GM12878 (cell line): ENCODE data around the gene LBH. TPM values are rescaled to one million over a fixed set of nuclear protein-coding genes. Genes with fewer than 3 reads are reported as not detected.

Experiments
- ATAC-seq: fragments of 200-7000 bp; cut with Tn5 transposase; 3 replicates; pipeline ENCODE4 v1.9.1; 2020; ENCODE audit warnings: mild to moderate bottlenecking, moderate library complexity
- BruUV-seq: library from RNA; stranded (reverse); fragments of 400-500 nt; replicated peaks from 2 replicates; lab custom pipeline; 2021; lab: Mats Ljungman, UMichigan
- CTCF ChIA-PET: fragments of 300-600 bp; sonication (Branson Sonifier 250); formaldehyde crosslinking; extraction: SDS; loops from one replicate; lab custom pipeline; 2021; ENCODE audit warnings: inconsistent platforms; lab: Yijun Ruan, JAX
- POLR2A ChIA-PET: fragments of 350-600 bp; formaldehyde crosslinking; extraction: SDS; loops from one replicate; lab custom pipeline; 2021; ENCODE audit warnings: inconsistent platforms; lab: Charles Lee
- RAD21 ChIA-PET: fragments of 300-600 bp; sonication (Branson Sonifier 250); formaldehyde crosslinking; loops from one replicate; lab custom pipeline; 2023; ENCODE audit warnings: antibody characterized with exemption; ENCODE audit not compliant: unreplicated experiment; lab: Charles Lee
- SMC1A ChIA-PET: fragments of 300-600 bp; sonication (Branson Sonifier 250); formaldehyde crosslinking; loops from one replicate; lab custom pipeline; 2023; ENCODE audit not compliant: unreplicated experiment, uncharacterized antibody; lab: Charles Lee
- DNase-seq: peaks from one replicate; pipeline ENCODE4 v3.0.0-alpha.2; 2011; ENCODE audit warnings: low read depth, low spot score
- FAIRE-seq: peaks from 3 replicates; lab custom pipeline; 2011; peaks lifted over from hg19 to GRCh38; lab: Jason Lieb, UNC
- H2AFZ ChIP-seq: 2 replicates; pipeline ENCODE4 v1.6.0; 2011; ENCODE audit warnings: low read depth, low read length, control low read depth; ENCODE audit not compliant: control insufficient read depth
- H3K27ac ChIP-seq: 2 replicates; pipeline ENCODE4 v1.5.1; 2011; ENCODE audit warnings: control low read depth; ENCODE audit not compliant: control insufficient read depth, insufficient read depth
- H3K27me3 ChIP-seq, 2 experiments: replicated peaks in 1 of 2; 2 replicates each; pipeline versions ENCODE4 v1.6.0 to v1.6.1; 2011; ENCODE audit warnings: low read length in 1 of 2; ENCODE audit not compliant: control insufficient read depth in 2 of 2, insufficient read depth in 2 of 2
- H3K36me3 ChIP-seq, 2 experiments: 2 replicates each; pipeline ENCODE4 v1.5.1; 2011; ENCODE audit warnings: low read length in 1 of 2; ENCODE audit not compliant: control insufficient read depth in 2 of 2, insufficient read depth in 2 of 2
- H3K4me1 ChIP-seq: 2 replicates; pipeline ENCODE4 v1.6.1; 2011; ENCODE audit warnings: mild to moderate bottlenecking, low read length, moderate library complexity, mixed read lengths; ENCODE audit not compliant: control insufficient read depth, insufficient read depth
- H3K4me2 ChIP-seq: 2 replicates; pipeline ENCODE4 v1.6.0; 2011; ENCODE audit warnings: control low read depth; ENCODE audit not compliant: control insufficient read depth, insufficient read depth
- H3K4me3 ChIP-seq: fragments of 200-600 bp; sonication (generic); 2 replicates; pipeline ENCODE4 v1.5.1; 2016
- H3K79me2 ChIP-seq: 2 replicates; pipeline ENCODE4 v1.6.0; 2011; ENCODE audit warnings: low read length; ENCODE audit not compliant: control insufficient read depth, insufficient read depth
- H3K9ac ChIP-seq: 2 replicates; pipeline ENCODE4 v1.8.0; 2011; ENCODE audit warnings: low read length, control low read depth, mixed read lengths; ENCODE audit not compliant: control insufficient read depth, insufficient read depth
- H3K9me3 ChIP-seq: replicated peaks from 3 replicates; pipeline ENCODE4 v1.5.1; 2011; ENCODE audit warnings: mild to moderate bottlenecking, low read length; ENCODE audit not compliant: control insufficient read depth, insufficient read depth
- H4K20me1 ChIP-seq: 2 replicates; pipeline ENCODE4 v1.6.0; 2011; ENCODE audit not compliant: control insufficient read depth, insufficient read depth
- DPF2 ChIP-seq: fragments of 450-650 bp; IDR thresholded peaks from 2 replicates; pipeline ENCODE4 v1.6.1; 2017; ENCODE audit warnings: mild to moderate bottlenecking
- ETV6 ChIP-seq, 2 experiments: fragments of 450-650 bp in 1 of 2; IDR thresholded peaks in 1 of 2; conservative IDR thresholded peaks in 1 of 2; 2 replicates each; pipeline ENCODE4 v1.6.1; 2014; ENCODE audit warnings: antibody characterized with exemption in 1 of 2, borderline replicate concordance in 1 of 2, low read depth in 1 of 2, mild to moderate bottlenecking in 1 of 2, moderate library complexity in 1 of 2
- NFYA ChIP-seq: IDR thresholded peaks from 2 replicates; pipeline ENCODE4 v1.6.1; 2011; ENCODE audit warnings: low read depth, mild to moderate bottlenecking, low read length, improper control_type of control experiment, borderline replicate concordance
- RAD51 ChIP-seq: fragments of 450-650 bp; IDR thresholded peaks from 2 replicates; pipeline ENCODE4 v1.6.1; 2016; ENCODE audit warnings: moderate library complexity, mild to moderate bottlenecking, inconsistent platforms
- SIN3A ChIP-seq: IDR thresholded peaks from 2 replicates; pipeline ENCODE4 v1.6.1; 2012; ENCODE audit warnings: low read depth, low read length, improper control_type of control experiment
- YBX1 ChIP-seq: fragments of 450-650 bp; IDR thresholded peaks from 2 replicates; pipeline ENCODE4 v1.6.1; 2016; ENCODE audit warnings: antibody characterized with exemption
- WGBS: methylation state at CpG from one replicate; pipeline ENCODE4 v1.1.6; 2016; ENCODE audit warnings: low lambda C conversion rate; ENCODE audit not compliant: insufficient replicate concordance, insufficient coverage; ENCODE audit errors: missing lambda C conversion rate; 5-methylcytosine and 5-hydroxymethylcytosine counted together
- in situ Hi-C: fragments of 300-500 bp; cut with MboI; formaldehyde crosslinking; loops from 9 replicates; pipeline ENCODE4 v1.14.3; 2018; ENCODE audit warnings: mixed read lengths
- intact Hi-C: fragments of 100-400 bp; cut with micrococcal nuclease; formaldehyde crosslinking; loops from one replicate; pipeline ENCODE4 v1.14.2; 2022; ENCODE audit not compliant: unreplicated experiment
- polyA plus RNA-seq, 11 experiments: library from polyadenylated mRNA; depleted of rRNA in 4 of 11; unstranded in 6 of 11; stranded (reverse) in 5 of 11; fragments of >200 nt; fragmentation: Nextera tagmentation in 4 of 11; fragmentation: Illumina TruSeq in 1 of 11; extraction: Ambion mirVana in 4 of 11; extraction: Trizol in 1 of 11; gene quantifications; 1 replicate in 1 of 11; 2 replicates in 10 of 11; pipeline versions ENCODE4 v1.2.1 to v1.2.3, GENCODE V29; 2011 to 2016; ENCODE audit warnings: inconsistent platforms in 2 of 11, missing spikeins in 2 of 11, low read depth in 1 of 11
- total RNA-seq, 4 experiments: library from RNA; depleted of rRNA in 3 of 4; stranded (reverse); fragments of >200 nt in 3 of 4; fragmentation: Illumina TruSeq in 1 of 4; extraction: Trizol in 1 of 4; gene quantifications; 2 replicates each; pipeline versions ENCODE4 v1.2.1 to v1.2.3, GENCODE V29; 2013 to 2021
- TF ChIP-seq, protein P1 (sequence below): fragments of 450-650 bp; IDR thresholded peaks from 2 replicates; pipeline ENCODE4 v1.6.1; 2017; ENCODE audit warnings: borderline replicate concordance
- TF ChIP-seq, protein P2 (sequence below): fragments of 150-350 bp; IDR thresholded peaks from 2 replicates; pipeline ENCODE4 v1.6.1; 2016; ENCODE audit warnings: low read depth, low read length
- TF ChIP-seq, protein P3 (sequence below): fragments of 450-650 bp; IDR thresholded peaks from 2 replicates; pipeline ENCODE4 v1.6.1; 2017; ENCODE audit warnings: mild to moderate bottlenecking, moderate library complexity
- TF ChIP-seq, protein P4 (sequence below): IDR thresholded peaks from 2 replicates; pipeline ENCODE4 v1.6.1; 2011; ENCODE audit warnings: mild to moderate bottlenecking, low read depth, low read length, moderate library complexity; ENCODE audit not compliant: insufficient replicate concordance

Gene LBH
- total and polyA plus RNA-seq, 10 of the 15 experiments (the other 5 are each of a cell fraction or from before 2014, with no cell fraction given), result 9.3 to 133 (median 34.1) TPM

DNA sequence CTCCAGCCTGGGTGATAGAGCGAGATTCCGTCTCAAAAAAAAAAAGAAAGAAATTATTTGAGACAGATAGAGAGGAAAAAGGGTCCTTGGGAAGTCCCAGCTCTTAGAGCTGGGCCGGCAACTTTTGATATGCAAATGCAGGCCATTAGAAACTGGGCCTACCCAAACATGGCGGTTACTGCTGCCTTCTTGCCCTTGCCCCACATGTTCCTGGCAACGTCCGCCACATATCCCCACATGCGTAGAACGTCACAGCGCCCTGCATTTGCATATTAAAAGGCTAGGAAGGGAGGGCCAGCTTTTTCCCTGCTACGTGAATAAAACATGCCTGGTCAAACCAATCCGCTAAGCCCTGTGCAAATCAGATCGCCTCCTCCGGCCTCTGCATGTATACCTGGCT lies 40.7 kb upstream of the LBH start:
- Histone ChIP-seq H3K4me1 (no peaks in the 10 kb centered on the region), H3K9ac (no peak overlapping the region), H2AFZ (no peak overlapping the region), H3K27ac (no peak overlapping the region), H3K27me3 (no peaks in the 10 kb centered on the region), H3K36me3 (no peaks in the 10 kb centered on the region), H3K4me3 (no peak overlapping the region), H3K4me2 (no peak overlapping the region), H3K9me3 (no peaks in the 10 kb centered on the region), H3K79me2 (no peaks in the 10 kb centered on the region), H4K20me1 (no peaks in the 10 kb centered on the region)
- ATAC-seq, result no peak
- POLR2A ChIA-PET, result no interaction called here
- DNase-seq, result no peak
- intact Hi-C loops (no loop called here), in situ Hi-C loops (no loop called here)
- no TSS peak for BruUV-seq
- 50% methylated on average over 13 of the region's 13 CpGs for WGBS
- SMC1A ChIA-PET, result no interaction called here
- FAIRE-seq, result no peak
- CTCF ChIA-PET, result interaction anchor here (1.4 to 6.4 kb wide), 2 partner anchors 27 to 52 kb away, joined by 3 to 36 read pairs; no protein-coding TSS in a partner anchor
- RAD21 ChIA-PET, result no interaction called here
- TF ChIP-seq, protein P1, sequence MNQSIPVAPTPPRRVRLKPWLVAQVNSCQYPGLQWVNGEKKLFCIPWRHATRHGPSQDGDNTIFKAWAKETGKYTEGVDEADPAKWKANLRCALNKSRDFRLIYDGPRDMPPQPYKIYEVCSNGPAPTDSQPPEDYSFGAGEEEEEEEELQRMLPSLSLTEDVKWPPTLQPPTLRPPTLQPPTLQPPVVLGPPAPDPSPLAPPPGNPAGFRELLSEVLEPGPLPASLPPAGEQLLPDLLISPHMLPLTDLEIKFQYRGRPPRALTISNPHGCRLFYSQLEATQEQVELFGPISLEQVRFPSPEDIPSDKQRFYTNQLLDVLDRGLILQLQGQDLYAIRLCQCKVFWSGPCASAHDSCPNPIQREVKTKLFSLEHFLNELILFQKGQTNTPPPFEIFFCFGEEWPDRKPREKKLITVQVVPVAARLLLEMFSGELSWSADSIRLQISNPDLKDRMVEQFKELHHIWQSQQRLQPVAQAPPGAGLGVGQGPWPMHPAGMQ, result no peak
- TF ChIP-seq, protein P2, sequence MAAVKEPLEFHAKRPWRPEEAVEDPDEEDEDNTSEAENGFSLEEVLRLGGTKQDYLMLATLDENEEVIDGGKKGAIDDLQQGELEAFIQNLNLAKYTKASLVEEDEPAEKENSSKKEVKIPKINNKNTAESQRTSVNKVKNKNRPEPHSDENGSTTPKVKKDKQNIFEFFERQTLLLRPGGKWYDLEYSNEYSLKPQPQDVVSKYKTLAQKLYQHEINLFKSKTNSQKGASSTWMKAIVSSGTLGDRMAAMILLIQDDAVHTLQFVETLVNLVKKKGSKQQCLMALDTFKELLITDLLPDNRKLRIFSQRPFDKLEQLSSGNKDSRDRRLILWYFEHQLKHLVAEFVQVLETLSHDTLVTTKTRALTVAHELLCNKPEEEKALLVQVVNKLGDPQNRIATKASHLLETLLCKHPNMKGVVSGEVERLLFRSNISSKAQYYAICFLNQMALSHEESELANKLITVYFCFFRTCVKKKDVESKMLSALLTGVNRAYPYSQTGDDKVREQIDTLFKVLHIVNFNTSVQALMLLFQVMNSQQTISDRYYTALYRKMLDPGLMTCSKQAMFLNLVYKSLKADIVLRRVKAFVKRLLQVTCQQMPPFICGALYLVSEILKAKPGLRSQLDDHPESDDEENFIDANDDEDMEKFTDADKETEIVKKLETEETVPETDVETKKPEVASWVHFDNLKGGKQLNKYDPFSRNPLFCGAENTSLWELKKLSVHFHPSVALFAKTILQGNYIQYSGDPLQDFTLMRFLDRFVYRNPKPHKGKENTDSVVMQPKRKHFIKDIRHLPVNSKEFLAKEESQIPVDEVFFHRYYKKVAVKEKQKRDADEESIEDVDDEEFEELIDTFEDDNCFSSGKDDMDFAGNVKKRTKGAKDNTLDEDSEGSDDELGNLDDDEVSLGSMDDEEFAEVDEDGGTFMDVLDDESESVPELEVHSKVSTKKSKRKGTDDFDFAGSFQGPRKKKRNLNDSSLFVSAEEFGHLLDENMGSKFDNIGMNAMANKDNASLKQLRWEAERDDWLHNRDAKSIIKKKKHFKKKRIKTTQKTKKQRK, result no peak
- TF ChIP-seq SIN3A, result no peak
- TF ChIP-seq, protein P3, sequence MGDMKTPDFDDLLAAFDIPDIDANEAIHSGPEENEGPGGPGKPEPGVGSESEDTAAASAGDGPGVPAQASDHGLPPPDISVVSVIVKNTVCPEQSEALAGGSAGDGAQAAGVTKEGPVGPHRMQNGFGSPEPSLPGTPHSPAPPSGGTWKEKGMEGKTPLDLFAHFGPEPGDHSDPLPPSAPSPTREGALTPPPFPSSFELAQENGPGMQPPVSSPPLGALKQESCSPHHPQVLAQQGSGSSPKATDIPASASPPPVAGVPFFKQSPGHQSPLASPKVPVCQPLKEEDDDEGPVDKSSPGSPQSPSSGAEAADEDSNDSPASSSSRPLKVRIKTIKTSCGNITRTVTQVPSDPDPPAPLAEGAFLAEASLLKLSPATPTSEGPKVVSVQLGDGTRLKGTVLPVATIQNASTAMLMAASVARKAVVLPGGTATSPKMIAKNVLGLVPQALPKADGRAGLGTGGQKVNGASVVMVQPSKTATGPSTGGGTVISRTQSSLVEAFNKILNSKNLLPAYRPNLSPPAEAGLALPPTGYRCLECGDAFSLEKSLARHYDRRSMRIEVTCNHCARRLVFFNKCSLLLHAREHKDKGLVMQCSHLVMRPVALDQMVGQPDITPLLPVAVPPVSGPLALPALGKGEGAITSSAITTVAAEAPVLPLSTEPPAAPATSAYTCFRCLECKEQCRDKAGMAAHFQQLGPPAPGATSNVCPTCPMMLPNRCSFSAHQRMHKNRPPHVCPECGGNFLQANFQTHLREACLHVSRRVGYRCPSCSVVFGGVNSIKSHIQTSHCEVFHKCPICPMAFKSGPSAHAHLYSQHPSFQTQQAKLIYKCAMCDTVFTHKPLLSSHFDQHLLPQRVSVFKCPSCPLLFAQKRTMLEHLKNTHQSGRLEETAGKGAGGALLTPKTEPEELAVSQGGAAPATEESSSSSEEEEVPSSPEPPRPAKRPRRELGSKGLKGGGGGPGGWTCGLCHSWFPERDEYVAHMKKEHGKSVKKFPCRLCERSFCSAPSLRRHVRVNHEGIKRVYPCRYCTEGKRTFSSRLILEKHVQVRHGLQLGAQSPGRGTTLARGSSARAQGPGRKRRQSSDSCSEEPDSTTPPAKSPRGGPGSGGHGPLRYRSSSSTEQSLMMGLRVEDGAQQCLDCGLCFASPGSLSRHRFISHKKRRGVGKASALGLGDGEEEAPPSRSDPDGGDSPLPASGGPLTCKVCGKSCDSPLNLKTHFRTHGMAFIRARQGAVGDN, result no peak
- TF ChIP-seq ETV6 (conservative IDR thresholded peaks at IDR 0.05 in 1 of 2, IDR thresholded peaks at IDR 0.05 in 1 of 2; ENCODE audit: borderline replicate concordance in 1 of 2, low read depth in 1 of 2), result no peak
- no peak for TF ChIP-seq DPF2
- no peak for TF ChIP-seq YBX1
- no peak for TF ChIP-seq RAD51
- no peak for TF ChIP-seq NFYA
- TF ChIP-seq, protein P4, sequence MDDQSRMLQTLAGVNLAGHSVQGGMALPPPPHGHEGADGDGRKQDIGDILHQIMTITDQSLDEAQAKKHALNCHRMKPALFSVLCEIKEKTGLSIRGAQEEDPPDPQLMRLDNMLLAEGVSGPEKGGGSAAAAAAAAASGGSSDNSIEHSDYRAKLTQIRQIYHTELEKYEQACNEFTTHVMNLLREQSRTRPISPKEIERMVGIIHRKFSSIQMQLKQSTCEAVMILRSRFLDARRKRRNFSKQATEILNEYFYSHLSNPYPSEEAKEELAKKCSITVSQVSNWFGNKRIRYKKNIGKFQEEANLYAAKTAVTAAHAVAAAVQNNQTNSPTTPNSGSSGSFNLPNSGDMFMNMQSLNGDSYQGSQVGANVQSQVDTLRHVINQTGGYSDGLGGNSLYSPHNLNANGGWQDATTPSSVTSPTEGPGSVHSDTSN, result no peak
